Neural crest cell (in vitro differentiated cells): ENCODE measurements around the gene SLC9A9. TPM values are rescaled to one million over a fixed set of nuclear protein-coding genes. Genes with fewer than 3 reads are reported as not detected.

ENCODE experiments used
- DNase-seq: peaks from one replicate; pipeline ENCODE4 v3.0.0; 2021; ENCODE audit warnings: low read depth, mixed read lengths, low spot score
- H3K27ac Mint-ChIP-seq: one replicate; pipeline ENCODE4 v1.8.0; 2021; ENCODE audit warnings: mild to moderate bottlenecking, mixed read lengths; ENCODE audit not compliant: unreplicated experiment
- H3K27me3 Mint-ChIP-seq: 2 replicates; pipeline ENCODE4 v1.8.0; 2021; ENCODE audit warnings: low read depth, mild to moderate bottlenecking, mixed read lengths
- H3K36me3 Mint-ChIP-seq: 2 replicates; pipeline ENCODE4 v1.8.0; 2021; ENCODE audit warnings: low read depth, mild to moderate bottlenecking, mixed read lengths
- H3K4me1 Mint-ChIP-seq: 2 replicates; pipeline ENCODE4 v1.8.0; 2021; ENCODE audit warnings: mixed read lengths
- H3K4me3 Mint-ChIP-seq: one replicate; pipeline ENCODE4 v1.8.0; 2021; ENCODE audit warnings: mild to moderate bottlenecking, mixed read lengths
- H3K9me3 Mint-ChIP-seq: 2 replicates; pipeline ENCODE4 v1.8.0; 2021; ENCODE audit warnings: mixed read lengths
- total RNA-seq: library from RNA; stranded (reverse); gene quantifications from 2 replicates; pipeline ENCODE4 v1.2.1, GENCODE V29; 2021
- TF ChIP-seq, protein P1 (sequence below): fragments of 200-600 bp; sonication (generic); conservative IDR thresholded peaks from 2 replicates; pipeline ENCODE4 v1.5.0; 2021; ENCODE audit warnings: antibody characterized with exemption, mild to moderate bottlenecking

SLC9A9 gene
- total RNA-seq, 1 donor from 2014 or later = 0.56 TPM

DNA sequence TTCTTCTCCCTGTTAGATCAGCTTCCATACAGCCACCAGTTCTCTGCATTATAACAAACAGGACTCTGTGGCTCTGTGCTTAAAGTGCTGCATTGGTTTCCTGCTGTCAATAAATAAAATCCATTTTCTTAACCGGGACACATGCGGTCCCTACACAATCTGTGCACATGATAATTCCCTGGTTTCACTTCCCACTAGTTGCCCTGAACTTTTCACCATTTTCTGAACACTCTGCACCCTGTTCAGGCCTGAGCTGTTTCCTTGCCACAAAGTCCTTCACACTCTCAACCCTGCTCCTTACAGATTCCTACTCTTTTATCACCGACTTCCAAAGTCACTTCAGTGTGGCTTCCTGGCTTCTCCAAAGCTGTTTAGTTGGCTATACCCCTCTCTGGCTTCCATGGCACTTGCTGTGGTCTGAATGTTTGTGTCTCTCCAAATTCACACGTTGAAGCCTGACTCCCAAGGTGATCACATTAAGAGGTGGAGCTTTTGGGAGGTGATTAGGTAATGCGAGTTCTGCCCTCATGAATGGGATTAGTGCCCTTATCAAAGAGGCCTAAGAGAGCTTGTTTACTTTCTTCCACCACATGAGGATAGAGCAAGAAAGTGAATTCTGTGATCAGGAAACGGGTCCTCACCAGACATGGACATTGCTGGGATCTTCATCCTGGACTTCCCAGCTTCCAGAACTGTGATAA lies 495.3 kb downstream of the SLC9A9 start:
- no peaks in the 10 kb centered on the region for H3K4me1 Mint-ChIP-seq
- H3K27ac Mint-ChIP-seq = no peak overlapping the region
- H3K36me3 Mint-ChIP-seq = no peaks in the 10 kb centered on the region
- H3K4me3 Mint-ChIP-seq = no peak overlapping the region
- TF ChIP-seq, protein P1, sequence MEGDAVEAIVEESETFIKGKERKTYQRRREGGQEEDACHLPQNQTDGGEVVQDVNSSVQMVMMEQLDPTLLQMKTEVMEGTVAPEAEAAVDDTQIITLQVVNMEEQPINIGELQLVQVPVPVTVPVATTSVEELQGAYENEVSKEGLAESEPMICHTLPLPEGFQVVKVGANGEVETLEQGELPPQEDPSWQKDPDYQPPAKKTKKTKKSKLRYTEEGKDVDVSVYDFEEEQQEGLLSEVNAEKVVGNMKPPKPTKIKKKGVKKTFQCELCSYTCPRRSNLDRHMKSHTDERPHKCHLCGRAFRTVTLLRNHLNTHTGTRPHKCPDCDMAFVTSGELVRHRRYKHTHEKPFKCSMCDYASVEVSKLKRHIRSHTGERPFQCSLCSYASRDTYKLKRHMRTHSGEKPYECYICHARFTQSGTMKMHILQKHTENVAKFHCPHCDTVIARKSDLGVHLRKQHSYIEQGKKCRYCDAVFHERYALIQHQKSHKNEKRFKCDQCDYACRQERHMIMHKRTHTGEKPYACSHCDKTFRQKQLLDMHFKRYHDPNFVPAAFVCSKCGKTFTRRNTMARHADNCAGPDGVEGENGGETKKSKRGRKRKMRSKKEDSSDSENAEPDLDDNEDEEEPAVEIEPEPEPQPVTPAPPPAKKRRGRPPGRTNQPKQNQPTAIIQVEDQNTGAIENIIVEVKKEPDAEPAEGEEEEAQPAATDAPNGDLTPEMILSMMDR = no peak
- H3K27me3 Mint-ChIP-seq = no peaks in the 10 kb centered on the region
- peaks cover 4% of the 10 kb centered on the region for H3K9me3 Mint-ChIP-seq
- DNase-seq = no peak

DNA sequence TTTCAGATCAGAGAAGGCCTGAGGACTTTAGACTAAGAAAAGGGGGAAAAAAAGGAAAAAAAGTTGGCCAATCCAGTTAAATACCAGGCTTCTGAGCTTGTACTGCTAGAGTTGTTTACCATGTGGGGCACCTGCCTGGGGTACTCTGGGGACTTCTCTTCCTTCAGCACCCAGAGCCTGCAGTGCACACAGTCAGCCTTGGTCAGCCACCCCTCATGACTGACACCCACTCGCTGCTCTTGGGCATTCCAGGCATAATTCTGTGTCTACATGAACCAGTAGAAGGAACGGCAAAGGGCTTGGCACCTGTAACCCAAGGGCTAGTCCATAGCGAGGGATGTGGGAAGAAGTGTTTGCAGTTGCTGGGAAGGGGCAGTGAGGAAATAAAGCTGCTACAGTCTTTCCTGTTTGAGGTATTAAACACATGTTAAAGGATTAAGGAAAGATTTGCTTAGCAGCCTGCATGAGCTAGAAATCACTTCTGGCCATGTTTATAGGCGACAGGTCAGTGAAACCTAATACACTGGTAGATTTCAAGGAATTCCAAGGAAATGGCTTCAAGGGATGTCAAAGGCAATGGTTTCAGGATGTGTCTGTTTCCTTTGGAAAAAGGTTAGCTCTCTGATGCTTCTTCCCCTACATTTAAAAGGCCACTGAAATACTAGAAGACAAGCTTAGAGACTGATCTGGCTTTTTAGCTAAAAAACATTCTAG lies 496.2 kb downstream of the SLC9A9 start:
- Mint-ChIP-seq H3K4me1 (no peaks in the 10 kb centered on the region), H3K27me3 (no peaks in the 10 kb centered on the region), H3K9me3 (peaks cover under 1% of the 10 kb centered on the region), H3K36me3 (no peaks in the 10 kb centered on the region), H3K27ac (no peak overlapping the region), H3K4me3 (no peak overlapping the region)
- DNase-seq = no peak
- TF ChIP-seq, protein P1 = no peak

DNA sequence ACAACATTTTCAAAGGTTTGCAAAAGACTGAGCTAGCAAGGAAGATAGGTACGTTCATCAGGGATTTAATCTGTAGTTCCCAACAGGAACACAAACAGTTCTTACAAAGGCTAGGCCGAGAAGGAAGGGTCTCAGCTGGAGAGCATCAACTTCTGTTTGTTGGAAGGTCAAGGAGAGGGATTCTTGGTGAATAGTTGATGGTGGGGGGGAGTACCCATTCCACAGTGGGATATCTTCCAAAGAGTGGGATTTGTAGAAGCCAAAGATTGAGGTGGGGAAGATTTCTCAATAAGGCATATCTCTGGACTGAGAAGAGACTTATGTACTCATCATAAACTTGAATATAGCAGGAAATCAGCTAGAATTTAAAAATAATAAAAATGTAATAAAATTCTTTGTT lies 496.9 kb downstream of the SLC9A9 start:
- H3K27ac Mint-ChIP-seq = no peak overlapping the region

DNA sequence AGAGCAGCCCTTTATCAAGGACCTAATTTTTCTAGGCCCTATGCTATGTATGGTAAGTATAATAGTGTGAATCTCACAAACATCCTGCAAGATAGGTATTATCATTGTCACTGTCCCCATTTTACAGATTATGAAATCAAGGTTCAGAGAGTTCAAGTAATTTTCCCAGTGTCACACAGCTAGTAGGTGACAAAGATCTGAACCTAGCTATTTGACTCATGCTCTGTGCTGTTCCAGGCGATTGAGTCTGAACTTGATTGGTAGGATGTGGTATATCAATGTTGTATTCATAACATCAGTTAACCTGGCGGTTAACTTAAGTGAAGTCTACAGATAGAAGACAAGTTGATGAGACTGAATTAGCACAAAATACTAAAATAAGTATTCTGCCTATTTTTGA lies 498.8 kb downstream of the SLC9A9 start:
- TF ChIP-seq, protein P1 = no peak
- H3K27me3 Mint-ChIP-seq = no peaks in the 10 kb centered on the region
- H3K36me3 Mint-ChIP-seq = no peaks in the 10 kb centered on the region
- no peak overlapping the region for H3K27ac Mint-ChIP-seq
- no peaks in the 10 kb centered on the region for H3K9me3 Mint-ChIP-seq
- no peak overlapping the region for H3K4me3 Mint-ChIP-seq
- no peak for DNase-seq
- H3K4me1 Mint-ChIP-seq = no peaks in the 10 kb centered on the region

More for the DNA sequence above, 496.9 kb downstream of the SLC9A9 start:
- no peaks in the 10 kb centered on the region for H3K27me3 Mint-ChIP-seq
- H3K36me3 Mint-ChIP-seq = no peaks in the 10 kb centered on the region
- H3K9me3 Mint-ChIP-seq = no peaks in the 10 kb centered on the region
- no peak for DNase-seq
- H3K4me3 Mint-ChIP-seq = no peak overlapping the region
- TF ChIP-seq, protein P1 = no peak
- no peaks in the 10 kb centered on the region for H3K4me1 Mint-ChIP-seq

DNA sequence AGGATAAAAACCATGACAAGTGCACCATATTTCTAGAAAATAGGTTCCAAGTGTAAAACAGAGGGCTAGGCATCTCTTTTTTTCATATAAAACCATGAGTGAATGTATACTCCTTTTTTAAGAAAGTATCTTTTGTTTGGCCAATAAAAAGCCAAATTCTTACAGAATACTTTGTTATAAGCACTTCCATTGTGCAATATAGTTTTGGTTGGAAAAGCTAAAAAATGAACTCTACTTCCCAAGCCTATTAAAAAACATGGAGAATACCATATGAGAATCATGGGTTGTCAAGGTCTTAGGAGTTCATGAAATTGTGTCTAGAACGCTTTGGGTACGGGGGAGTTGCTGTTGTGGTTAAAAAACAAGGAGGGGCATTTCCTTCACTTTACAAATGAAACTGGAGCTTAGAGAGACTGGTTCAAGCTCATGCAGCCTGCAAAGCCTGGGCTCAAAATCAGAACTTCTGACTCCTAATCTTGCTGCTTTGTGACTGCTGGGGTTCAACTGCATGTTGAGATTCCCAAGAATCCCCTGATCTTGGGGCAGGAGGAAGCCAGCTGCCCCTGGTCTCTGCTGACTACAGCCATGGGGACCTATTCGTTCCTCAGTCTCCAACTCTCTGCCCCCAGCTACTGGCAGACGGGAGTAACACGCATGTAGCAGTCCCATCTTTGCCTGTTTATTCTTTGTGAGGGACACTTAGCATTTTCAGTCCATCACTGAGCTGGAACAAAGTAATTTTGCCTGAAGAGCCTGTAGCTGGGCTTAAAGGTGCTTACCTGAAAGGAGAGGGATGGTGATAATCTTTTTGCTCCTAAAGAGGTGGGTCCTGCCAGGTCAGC lies 499.6 kb downstream of the SLC9A9 start:
- no peaks in the 10 kb centered on the region for H3K36me3 Mint-ChIP-seq
- TF ChIP-seq, protein P1 = no peak
- no peaks in the 10 kb centered on the region for H3K27me3 Mint-ChIP-seq
- H3K4me1 Mint-ChIP-seq = no peaks in the 10 kb centered on the region
- no peak overlapping the region for H3K27ac Mint-ChIP-seq
- H3K4me3 Mint-ChIP-seq = no peak overlapping the region
- DNase-seq = no peak
- no peaks in the 10 kb centered on the region for H3K9me3 Mint-ChIP-seq
